Transverse colon (tissue), 3 donors: Measurements from ENCODE around the gene CALN1.

Experiments used
- POLR2A ChIP-seq: fragments of 450-650 bp; IDR thresholded peaks from one replicate; pipeline ENCODE4 v1.6.1; 2016; ENCODE audit warnings: antibody characterized with exemption, mild to moderate bottlenecking, moderate library complexity
- TF ChIP-seq, protein P1 (sequence below), 5 experiments: fragments of 200-600 bp in 3 of 5; fragments of 450-650 bp in 2 of 5; sonication (generic) in 3 of 5; IDR thresholded peaks; 1 replicate in 2 of 5; 2 replicates in 3 of 5; pipeline ENCODE4 v1.5.1; 2016 to 2017; ENCODE audit warnings: antibody characterized with exemption in 5 of 5, inconsistent platforms in 3 of 5, mild to moderate bottlenecking in 2 of 5, moderate library complexity in 1 of 5

- TF ChIP-seq, protein P1, sequence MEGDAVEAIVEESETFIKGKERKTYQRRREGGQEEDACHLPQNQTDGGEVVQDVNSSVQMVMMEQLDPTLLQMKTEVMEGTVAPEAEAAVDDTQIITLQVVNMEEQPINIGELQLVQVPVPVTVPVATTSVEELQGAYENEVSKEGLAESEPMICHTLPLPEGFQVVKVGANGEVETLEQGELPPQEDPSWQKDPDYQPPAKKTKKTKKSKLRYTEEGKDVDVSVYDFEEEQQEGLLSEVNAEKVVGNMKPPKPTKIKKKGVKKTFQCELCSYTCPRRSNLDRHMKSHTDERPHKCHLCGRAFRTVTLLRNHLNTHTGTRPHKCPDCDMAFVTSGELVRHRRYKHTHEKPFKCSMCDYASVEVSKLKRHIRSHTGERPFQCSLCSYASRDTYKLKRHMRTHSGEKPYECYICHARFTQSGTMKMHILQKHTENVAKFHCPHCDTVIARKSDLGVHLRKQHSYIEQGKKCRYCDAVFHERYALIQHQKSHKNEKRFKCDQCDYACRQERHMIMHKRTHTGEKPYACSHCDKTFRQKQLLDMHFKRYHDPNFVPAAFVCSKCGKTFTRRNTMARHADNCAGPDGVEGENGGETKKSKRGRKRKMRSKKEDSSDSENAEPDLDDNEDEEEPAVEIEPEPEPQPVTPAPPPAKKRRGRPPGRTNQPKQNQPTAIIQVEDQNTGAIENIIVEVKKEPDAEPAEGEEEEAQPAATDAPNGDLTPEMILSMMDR (IDR thresholded peaks at IDR 0.05), result no peak
- TF ChIP-seq POLR2A, result no peak
Observed at GRCh38 chr7:72170475-72170874, 241.7 kb downstream of the CALN1 start.
